Smooth muscle cell of the brain vasculature (primary cell): Measurements from ENCODE around the gene CXCL5.

Experiments used
- DNase-seq: peaks from one replicate; pipeline ENCODE4 v3.0.0-alpha.2; 2012; ENCODE audit warnings: low read depth, low spot score

The CXCL5 gene

DNA sequence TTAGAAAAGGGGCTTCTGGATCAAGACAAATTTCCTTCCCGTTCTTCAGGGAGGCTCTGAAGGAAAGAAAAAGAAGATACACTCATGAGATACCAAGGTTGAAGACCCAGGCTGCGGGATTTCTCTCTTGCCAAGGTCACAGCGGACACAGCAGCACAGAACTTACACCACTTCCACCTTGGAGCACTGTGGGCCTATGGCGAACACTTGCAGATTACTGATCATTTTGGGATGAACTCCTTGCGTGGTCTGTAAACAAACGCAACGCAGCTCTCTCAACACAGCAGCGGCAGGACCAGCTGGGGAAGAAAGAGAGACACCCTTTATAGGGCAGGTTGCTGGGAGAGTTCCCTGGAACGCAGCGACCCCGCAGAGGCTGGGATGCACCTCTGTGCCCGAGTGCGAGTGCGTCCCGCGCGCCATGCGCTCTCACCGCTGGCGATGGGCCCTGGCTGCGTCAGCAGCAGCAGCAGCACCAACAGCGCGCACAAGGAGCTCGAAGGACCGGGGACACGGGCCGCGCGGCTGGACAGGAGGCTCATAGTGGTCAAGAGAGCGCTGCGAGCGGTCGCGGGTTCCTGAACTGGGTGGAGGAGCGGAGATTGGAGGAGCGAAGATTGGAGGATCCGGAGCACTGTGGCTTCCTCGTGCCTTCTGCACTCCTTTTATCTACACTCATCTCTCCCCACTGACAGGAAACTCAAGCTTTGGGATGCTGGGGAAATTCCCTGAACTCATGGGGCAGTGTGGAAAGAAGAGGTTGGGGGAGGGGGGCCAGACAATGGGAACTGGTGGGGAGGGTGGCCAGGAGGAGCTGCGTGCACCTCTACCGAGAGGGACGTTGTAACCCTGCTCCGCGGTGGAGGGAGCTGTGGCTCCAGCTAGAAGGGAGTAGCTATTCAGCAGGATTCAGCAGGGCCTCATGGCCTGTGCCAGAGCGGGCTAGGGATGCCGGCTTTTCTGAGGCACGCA, at the start of gene CXCL5:
Gene CXCL5 (minus strand): TSS at position 638 of the 972 bp plus-strand sequence. CDS start 96 bp downstream, at position 542.
- DNase-seq, result no peak

DNA sequence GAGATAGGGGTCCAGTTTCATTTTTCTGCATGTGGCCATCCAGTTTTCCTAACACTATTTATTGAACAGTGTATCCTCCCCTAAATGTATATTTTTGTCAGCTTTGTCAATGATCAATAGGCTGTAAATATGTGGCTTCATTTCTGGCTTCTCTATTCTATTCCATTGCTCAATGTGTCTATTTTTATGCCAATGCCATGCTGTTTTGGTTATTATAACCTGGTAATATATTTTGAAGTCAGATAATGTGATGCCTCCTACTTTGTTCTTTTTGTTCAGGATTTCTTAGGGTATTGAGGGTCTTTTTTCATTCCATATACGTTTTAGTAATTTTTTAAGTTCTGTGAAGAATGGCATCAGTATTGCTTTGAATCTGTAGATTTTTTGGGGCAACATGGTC, 48.7 kb upstream of the CXCL5 start:
- DNase-seq, result no peak

DNA sequence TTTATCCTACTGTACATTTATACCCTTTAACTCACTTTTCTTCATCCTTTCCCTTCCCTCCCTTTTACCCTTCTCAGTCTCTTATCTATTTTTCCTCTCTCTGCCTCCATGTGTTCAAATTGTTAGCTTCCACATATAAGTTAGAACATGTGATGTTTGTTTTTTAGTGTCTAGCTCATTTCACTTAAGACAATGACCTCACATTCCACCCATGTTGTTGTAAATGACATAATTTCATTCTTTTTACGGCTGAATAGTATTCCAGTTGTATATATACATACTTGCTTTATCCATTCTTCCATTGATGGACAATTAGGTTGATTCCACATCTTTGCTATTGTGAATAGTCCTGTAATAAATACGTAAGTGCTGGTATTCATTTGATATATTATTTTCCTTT, 47.3 kb upstream of the CXCL5 start:
- no peak for DNase-seq

DNA sequence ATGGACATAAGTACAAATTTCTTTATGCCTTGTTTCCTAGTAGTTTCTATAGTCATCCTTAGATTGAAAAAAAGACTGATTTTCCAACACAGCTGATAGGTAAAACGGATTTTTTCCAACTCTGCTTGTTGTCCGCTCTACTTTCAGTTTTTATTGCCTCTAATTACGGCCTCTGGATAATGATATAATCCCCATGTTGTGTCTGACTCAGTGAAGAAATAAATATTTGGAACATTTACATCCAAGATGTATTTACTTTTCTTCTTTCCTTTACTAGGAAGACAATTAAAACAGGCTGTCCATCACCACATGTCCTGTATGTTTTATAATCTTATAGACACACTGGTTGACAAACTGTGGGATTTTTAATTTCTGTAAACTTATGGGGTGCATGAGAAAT, 46.8 kb upstream of the CXCL5 start:
- no peak for DNase-seq

DNA sequence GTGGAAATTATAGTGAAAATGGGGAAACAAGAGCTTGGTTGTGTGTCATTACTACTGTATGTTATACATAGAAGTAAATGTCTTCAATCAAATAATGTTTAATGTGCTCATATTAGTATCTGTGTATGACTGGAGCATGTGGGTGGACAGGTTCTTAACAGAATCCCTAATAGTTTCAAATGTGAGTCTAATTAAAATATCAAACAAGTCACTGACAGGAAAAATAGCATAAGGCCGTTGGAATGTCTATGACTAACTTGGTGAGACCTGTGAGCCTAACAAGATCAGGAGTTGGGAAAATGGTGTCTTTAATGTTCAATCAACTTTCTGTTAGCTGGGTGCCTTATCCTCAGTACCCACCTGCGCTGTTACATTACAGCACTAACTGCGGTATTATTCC, 46.2 kb upstream of the CXCL5 start:
- DNase-seq, result no peak

DNA sequence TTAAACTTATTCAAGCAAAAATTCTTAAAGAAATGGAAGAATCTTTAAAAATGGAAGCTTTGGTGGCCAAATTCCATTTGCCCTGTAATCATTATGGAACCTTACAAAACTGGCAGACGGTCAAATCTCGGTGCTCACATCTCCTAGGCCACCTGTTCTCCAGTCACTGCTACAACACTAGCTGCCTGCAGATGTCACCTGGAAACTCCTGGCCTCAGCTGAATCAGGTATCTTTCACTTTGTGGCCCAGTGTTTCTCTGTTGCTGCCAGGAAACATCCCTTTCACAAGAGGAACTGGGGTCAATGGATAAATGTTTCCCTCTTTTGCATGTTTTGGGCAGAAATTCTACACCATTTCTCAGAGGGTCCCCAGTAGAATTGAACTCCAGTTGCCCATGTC, 44.2 kb upstream of the CXCL5 start:
- no peak for DNase-seq

DNA sequence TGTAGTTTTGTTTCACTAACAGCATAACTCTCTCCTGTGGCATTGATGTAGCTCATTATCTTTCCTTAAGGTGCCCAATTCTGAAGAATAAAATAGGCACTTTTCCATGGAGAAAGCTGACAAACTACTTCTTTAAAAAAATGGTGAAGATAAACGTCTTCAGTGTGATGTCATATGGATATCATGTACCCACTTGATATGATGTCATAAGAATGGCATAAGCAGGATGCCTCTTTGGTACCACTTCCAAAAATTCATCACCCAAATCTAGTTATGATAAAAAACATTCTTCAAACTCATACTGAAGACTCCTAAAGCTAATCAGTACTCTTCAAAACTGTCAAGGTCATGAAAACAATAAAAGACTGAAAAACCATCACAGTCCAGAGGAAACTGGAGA, 42.9 kb upstream of the CXCL5 start:
- no peak for DNase-seq

DNA sequence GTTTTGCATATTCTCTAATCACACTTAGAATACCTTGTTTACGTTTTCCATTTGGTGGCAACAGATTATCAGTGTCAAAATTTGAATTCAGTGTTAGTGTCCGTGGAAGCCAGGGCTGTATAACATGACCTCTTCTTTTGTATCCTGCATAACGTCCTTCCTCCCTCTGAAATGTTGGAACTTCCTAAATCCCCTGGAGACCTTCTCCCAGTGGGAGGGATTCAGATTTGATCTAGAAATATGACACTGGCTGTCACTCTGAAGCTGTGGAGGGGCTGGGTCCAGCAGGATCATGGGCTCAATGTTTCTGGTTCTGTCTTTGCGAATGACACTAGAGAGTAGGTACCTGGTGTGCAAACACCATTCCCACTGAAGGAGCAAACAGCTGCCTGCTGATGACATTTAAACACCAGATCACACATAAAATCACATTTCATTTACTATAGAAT, 40.9 kb upstream of the CXCL5 start:
- DNase-seq, result no peak

DNA sequence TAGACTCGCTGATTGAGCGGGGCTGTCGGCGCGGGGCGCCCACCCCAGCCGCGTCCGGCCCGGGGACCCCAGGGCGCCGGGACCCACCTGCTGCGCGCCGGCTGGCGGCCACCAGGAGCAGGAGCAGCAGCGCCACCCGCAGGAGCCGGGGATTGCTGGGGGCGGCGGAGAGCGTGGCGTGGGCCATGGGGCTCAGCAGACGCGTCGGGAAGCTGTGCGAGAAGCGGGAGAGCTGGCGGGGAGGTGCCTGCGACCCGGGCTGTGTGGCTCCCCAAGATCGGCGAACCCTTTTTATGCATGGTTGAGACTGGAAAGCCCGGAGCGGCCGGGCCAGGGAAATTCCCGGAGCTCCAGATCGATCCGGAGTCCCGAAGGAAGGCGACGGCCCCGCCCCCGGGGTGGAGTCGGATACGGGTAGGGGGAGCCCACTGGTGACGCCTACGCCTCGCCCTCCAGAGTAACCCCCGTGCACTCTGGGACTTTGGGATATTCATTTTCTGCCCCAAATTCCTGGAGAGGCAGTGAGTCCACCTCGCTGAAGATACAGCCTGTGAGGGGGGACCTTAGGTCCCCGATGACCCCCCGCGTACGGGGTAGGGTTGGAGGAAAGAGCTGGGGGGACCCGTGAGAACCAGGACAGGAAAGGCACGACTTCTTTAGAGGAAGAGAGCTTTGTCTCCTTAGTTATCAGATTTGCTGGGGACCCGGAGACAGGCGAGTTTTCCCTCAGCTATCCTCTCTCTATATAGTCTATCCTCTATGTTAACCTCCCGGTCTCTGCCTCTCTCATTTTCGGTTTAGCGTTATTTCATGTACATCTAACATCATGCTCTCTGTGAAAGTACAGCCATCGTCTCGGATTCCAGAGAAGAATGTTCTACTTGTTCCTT, 40.2 kb upstream of the CXCL5 start, which contains the start of gene CXCL3:
Gene CXCL3 (minus strand): TSS at position 265 of the 890 bp plus-strand sequence. CDS start 78 bp downstream, at position 187.
- DNase-seq, result no peak

DNA sequence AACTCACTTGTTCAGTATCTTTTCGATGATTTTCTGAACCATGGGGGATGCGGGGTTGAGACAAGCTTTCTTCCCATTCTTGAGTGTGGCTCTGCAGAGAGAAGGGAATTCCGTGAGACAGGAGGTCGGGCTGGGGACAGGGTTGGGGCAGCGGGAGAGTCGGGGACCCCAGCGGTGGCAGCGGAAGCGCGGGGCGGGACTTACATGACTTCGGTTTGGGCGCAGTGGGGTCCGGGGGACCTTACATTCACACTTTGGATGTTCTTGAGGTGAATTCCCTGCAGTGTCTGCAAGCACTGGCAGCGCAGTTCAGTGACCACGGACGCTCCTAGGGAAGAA, 39.6 kb upstream of the CXCL5 start:
- DNase-seq, result no peak

DNA sequence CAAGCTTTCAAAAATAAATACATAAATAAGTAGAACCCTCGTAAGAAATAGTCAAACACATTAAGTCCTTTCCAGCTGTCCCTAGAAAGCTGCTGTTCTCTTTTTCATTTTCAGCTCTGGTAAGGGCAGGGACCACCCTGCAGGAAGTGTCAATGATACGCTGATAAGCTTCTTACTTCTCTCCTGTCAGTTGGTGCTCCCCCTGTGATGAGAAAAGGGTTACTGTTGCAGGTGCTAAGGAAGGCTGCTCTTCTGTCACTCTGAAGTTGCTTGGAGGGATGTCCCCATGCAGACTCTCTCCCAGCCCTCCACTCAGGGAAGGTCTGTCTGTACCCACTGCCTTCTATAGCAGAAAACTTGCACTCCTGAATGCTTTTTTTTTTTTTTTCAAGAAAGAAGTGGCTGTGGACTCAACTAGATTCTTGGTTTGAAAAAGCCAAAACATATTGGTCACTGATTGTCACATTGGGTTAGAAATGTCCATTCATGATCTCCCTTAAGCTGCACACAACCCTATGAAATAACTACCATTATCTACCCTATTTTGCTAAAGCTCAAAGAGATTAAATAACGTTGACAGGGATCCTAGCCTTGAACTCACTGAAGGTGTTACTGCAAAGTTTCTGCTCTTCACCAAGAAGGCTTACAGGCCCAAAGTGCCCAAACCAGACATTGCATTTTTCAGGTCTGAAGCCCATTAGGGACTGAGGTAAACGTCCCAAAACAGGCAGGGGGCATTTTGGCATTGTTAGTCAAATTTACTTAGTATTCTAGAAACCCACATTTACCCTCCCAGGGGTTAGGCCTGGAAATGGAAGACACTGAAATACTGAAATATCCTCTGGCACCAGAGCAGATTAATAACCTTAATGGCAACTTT, 38.8 kb upstream of the CXCL5 start:
- no peak for DNase-seq

DNA sequence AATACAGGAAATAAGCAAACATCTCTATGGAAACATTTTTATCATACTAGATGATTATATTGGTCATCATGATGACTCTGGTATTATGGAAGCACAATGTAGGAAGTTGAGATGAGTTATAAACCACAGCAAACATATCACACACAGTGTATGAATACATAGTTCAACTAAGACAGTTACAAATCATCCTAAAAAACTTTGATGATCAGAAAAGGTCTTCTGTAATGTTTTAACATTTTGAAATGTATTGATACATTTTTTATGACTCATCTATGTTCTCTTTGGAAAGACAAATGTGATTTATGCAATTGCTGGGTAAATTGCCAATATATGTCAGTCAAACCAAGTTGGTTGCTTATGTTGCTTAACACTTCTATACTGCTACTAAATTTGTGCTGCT, 35.3 kb upstream of the CXCL5 start:
- DNase-seq, result no peak

DNA sequence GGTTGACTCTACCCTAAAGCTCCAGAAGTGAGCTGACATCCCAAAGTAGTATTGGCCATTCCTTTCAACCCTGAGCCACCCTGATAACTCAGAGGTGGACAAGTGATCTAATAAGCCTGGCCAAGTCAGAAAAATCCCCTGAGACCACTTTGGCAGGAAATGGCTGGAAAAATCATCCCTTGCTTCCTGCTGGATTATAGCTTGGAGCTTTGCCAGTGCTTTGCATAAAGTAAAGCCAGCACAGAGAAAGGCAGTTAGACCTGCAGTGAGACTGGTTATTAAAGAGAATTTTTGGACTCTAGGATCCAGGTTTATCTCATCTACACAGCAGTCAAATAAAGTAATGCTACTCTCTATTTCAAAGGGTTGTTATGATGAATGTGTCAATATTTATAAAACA, 33.6 kb upstream of the CXCL5 start:
- no peak for DNase-seq

DNA sequence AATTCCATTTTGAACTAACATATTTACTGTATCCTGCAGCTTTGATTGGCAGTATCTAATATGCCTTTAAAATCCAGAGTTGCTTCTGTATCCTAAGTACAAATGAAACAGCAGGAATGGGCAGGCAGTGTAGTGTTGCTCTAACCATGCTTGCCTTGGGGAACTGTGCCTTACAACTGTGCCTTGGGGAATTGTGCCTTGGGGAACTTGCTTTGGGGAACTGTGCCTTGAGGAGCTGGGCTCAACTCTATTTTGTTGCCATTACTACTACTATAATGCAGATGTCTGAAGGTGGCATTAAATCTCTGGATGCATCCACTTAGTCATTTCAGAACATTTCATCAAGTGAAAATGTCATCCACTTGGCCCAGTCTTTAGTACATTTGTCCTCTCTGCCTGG, 33.1 kb upstream of the CXCL5 start:
- DNase-seq, result no peak

DNA sequence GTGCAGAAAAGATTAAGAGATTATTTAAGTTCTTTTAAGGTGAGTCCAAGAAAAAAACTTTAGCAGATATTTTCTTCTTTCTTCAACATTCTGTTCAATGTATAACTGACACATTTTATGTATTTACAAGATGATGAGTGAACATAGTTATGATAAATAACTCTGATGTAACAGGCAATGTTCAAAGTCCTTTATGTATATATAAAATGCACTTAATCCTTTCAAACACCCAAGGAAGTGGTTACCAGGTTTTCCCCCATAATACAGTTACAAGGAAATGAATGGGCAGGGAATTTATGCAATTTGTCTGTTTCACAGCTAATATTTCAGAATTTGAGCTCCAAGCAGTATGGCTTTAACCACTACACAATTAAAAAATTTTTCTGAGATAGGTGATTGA, 31.8 kb upstream of the CXCL5 start:
- no peak for DNase-seq

DNA sequence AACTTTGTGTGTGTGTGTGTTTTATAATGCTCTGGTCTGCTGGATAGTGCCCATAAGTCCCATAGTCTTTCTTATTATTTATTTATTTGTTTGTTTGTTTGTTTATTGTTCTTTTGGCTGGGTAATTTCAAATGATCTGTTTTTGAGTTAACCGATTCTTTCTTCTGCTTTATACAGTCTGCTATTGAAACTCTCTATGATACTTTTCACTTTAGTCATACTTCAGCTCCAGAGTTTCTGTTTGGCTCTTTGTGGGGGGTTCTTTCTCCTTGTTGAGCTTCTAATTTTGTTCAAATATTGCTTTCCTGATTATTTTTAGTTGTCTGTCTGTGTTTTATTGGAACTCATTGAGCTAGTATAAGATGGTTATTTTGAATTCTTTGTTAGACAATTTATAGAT, 30.0 kb upstream of the CXCL5 start:
- no peak for DNase-seq

DNA sequence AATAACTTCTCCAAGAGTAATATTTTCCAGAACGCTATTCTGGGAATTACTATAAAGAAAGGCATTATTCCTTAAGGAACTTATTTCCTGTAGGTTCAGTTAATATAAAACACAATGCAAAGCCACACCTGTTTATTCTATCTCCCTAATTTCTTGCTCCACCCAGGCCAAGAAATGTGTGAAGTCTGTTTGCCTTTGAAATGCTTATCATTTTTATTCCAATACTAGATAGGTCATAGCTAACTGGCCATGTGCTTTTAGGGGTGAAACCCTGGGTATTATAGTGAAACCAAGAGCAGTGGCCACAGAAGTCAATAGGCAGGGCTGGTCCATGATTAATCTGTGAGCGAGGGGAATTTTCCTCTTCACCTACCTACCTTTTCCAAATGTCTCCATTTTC, 25.2 kb upstream of the CXCL5 start:
- no peak for DNase-seq

DNA sequence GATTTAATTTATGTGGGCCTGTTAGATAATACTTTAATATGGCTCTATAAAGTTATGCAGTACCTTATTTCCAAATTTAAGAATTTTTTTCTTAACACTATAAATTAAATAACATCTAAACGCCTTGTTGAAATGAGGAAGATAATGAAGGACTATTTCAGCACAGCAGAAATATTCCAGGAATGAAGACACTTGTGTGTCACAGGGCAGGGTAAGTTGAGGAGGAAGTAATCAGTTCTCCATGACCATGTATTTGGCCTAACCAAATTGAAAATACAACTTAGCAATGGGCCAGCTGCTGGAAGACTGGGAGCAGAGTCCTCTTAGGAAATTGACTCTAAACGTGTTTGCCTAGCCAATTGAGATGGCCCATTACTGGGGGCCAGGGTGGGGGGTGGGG, 23.1 kb upstream of the CXCL5 start:
- no peak for DNase-seq

DNA sequence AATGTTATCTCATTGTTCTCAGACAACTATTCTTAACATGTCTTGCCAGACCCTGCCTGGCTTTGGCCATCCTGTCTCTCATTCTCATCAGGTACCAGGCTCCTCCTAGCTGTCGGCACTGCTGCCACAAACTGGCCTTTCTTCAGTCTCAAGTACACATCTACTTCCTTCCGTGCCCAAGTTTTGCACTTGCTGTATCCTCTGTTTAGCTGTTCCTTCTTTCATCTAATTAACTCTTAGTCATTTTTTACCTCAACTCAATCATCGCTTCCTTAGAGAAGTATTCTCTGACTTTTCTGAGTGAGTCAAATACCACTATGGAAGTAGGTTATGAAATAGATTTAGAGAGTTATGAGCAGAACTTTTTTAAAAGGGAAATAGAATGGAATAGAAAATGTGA, 20.3 kb upstream of the CXCL5 start:
- DNase-seq, result no peak

DNA sequence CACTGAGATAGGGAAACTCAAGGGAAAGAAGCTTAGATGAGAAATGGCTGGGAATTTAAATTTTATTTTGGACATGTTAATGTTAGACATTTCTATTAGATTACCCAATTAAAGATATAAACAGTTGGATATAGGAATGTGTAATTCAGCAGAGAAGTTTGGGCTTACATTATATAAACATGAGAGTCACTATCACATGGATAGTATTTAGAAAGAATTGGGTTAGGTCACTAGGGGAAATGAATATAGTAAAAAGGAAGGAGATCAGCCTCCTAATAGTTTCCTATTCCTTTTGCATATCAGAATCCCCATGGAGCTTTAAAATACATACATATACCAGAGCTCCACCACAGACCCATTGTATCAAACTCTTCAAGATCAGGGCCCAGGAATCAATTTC, 19.6 kb upstream of the CXCL5 start:
- no peak for DNase-seq

DNA sequence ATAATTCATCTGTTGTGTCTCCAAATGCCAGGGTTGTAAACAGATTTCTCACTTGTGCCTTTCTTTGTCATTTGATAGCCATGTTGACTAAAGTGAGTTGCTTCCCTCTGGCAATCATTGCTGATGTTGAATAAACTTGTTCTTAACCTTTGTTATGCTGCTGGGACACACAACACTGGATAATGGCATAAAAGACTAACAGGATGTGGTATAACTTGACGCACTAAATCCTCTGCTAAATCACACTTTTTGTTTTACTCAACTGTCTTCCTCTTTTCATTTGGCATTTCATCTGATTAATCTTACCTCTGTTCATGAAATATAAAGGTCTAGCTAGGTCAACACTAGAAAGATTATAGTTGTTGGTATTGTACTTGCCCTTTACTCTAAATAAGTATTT, 17.6 kb upstream of the CXCL5 start:
- DNase-seq, result no peak
